ENCODE data around the gene HSD3B2.

The HSD3B2 gene

DNA sequence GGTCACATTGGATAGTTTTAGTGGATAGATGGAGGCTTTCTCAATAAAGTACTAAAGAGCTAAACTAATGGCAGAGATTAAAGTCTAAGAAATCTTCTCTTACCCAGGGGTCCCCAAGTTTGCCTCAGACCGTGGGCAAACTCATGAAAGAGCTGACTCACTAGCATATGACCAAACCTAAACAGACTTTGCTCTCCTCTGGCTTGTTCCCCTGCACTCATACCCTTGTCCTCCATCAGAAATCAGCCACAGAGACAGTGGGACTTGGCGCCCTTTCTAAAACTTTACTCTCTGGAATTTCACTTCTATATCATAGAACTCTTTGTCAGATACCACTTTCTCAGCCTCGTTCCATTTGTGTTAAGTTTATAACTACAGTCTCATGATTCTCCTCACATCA lies 17.0 kb upstream of the HSD3B2 start:
- no peak for DNase-seq (ENCODE audit: low read depth)

- DNase-seq (ENCODE audit: low read depth), result no peak
These were observed 10.2 kb upstream of the HSD3B2 start for GRCh38 chr1:119404736-119405135.

- no peak for DNase-seq (ENCODE audit: low read depth)
These were observed 5.2 kb upstream of the HSD3B2 start for GRCh38 chr1:119409731-119410130.

GRCh38 chr1:119410961-119411360 lies 4.0 kb upstream of the HSD3B2 start:
- DNase-seq (ENCODE audit: low read depth), result no peak

DNA sequence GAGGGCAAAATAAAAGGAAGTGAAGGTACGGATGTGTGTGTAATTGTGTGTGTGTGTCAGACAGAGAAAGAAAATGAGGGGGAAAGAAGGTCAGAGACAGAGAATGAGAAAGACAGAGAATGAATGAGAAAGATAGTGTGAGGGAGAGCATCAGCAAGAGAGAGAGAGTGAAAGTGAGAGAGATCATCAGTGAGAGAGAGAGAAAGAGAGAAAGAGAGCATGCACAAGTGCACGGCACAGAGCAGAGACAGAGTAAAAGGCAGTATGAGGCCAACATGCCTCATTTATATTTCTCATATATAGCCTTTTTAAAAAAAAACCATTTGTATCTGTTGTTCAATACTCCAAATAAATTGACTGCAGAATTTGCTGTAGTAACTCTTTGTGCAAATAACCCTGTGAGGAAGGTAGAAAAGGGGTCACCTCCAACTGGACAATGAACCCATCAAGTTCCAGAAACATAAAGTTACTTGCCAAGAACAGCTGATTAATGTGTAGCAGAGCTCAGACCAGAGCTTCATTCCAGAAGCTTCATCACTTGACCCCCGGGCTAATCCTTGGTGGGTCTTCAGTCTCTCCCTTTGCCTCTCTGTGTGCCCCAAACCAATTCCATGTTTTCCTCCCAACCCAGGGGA lies 1.2 kb downstream of the HSD3B2 start:
- no peak for DNase-seq (ENCODE audit: low read depth)

DNA sequence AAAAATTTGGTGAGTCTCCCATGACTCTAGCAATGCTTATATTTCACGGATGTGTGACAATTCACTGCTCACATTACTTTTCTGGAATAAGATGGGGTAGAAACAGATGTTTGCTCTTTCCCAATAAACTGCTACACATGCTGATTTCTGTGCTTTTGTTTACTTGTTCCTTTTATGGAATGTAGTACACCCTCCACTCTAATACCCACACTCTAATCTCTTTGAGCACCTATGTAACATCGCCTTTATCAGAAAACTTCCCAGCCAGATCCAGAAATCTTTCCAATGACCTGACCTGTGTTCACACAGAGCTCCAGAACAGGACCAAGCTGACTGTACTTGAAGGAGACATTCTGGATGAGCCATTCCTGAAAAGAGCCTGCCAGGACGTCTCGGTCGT lies 4.2 kb downstream of the HSD3B2 start:
- DNase-seq (ENCODE audit: low read depth), result no peak

DNA sequence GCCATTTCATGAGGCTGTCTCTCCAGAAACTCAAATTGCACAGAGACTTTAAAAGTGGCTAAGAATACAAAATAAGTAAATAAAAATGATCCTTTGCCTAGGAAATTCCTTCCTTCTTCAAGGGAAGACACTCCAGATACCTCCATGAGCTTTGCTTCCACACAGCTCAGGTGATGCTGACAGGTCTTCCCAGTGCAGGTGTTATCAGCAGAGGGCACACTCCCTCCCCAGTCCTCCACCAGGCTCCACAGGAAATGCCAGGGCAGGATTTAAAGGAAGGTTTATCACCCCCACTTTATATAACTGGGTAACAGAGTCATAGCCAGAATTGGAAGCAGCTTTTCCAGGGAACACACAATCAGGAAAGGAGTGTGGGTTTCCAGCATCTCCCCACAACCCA lies 5.7 kb downstream of the HSD3B2 start:
- no peak for DNase-seq (ENCODE audit: low read depth)

DNA sequence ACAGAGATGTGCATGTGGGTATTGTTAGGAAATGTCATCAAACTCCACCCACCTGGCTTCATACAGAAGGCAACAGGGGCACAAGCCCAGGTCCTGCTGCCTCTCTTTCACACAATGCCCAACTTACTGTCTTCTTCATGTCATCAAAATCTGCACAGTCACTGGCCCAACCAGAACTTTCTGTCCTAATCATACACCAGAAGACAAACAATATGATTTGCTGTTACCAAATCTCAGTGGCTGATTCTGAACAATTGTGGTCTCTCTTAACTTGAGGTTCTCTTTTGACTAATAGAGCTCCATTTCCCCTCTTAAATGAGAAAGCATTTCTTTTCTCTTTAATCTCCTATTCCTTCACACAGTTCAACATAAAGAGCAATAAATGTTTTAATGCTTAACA lies 7.7 kb downstream of the HSD3B2 start:
- no peak for DNase-seq (ENCODE audit: low read depth)

DNA sequence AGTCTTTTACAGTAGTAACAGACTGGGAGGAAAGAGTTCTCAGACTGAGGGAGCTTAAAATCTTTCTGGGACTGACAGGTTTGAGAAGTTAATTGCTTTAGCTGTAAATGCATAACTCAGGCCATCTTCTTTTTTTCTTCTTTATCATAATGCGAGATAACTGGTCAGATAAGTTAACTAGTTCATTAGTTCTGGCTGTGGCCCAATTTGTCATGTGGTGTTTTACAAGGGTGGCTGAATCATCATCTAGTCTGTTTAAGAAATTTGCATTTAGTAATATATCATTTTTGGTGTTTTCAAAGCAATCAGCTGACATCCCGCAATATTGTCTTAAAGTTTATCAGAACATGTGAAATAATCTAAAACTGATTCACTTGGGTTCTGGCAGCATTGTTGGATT lies 14.0 kb downstream of the HSD3B2 start:
- DNase-seq (ENCODE audit: low read depth), result no peak

- DNase-seq (ENCODE audit: low read depth), result no peak
These were observed 14.7 kb downstream of the HSD3B2 start for GRCh38 chr1:119429687-119430086.

DNA sequence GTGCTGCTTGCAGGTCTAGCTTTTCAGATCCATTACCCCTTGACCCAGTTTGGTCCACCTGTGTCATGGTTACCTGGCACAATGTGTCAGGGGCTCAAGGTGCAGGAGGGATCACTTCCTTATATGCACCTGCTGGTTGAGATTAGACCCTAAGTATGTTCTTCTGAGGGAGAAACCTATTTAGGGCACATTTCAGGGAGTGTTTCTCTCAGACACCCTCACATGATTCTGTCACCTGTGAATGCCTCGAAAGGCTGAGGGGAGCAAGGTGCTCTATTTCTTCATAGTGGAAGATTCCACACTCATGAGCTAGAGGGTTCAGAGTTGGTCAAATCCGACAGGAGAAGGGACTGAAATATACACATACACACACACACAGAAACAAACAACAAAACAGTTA lies 15.5 kb downstream of the HSD3B2 start:
- no peak for DNase-seq (ENCODE audit: low read depth)

- no peak for DNase-seq (ENCODE audit: low read depth)
These were observed 16.9 kb downstream of the HSD3B2 start for GRCh38 chr1:119431836-119432235.

DNA sequence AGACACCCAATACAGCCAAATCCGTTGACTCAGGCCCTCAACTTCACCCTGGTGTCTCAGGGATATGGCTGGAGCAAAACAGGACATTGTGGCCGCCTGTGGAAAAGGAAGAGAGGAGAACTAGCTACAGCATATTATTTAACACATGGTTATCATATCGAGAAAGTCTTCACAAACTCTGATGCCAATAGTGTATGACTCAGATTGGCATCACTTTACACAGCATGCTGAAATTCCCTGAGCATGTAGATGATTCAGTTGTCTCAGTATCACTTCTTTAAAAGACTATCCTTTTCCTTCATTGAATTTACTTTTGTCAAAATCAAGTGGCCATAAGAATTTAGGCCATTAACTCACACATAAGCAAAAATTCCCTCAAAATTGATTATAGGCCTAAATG lies 20.1 kb downstream of the HSD3B2 start:
- no peak for DNase-seq (ENCODE audit: low read depth)

DNA sequence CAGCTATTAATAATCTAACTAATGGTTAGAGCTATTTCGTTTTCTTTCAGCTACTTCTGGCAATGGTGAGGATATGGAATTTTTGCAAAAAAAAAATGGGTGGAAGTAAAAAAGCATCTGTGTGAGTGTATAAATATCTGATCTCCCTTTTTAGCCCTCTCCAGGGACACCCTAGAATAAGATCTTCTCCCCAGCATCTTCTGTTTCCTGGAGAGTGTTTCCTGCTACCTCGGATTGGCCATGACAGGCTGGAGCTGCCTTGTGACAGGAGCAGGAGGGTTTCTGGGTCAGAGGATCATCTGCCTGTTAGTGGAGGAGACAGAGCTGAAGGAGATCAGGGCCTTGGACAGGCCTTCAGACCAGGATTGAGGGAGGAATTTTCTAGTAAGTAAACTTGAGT lies 23.8 kb downstream of the HSD3B2 start:
- DNase-seq (ENCODE audit: low read depth), result no peak

DNA sequence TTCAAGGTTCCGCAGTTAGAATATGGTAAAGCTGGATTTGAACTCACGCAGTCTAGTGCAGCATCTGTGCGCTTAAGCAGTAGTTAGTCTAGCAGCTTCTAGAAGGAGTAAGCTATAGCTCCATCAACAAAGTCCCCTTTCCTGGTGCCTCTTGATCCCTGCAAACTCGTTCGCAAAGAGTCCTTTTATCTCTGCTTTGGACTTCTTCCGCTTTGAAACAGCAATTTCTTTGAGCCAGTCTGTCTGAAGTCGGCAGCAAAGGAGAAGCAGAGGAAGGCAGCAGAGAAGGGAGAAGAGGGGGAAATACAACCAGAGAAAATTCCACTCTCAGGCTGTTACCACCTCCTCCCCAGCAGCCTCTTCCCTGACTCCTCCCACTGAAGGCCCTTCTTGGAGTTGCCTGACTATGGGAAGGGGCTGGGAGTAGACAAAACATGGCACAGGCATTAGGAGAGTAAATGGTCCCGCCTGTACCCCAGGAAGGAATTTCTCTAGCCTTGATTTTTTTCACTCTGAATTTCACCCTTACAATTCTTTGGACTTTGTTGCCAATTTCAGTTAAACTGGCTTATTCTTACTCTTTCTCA lies 25.9 kb downstream of the HSD3B2 start:
- no peak for DNase-seq (ENCODE audit: low read depth)

- DNase-seq (ENCODE audit: low read depth), result no peak
These were observed 27.8 kb downstream of the HSD3B2 start for GRCh38 chr1:119442756-119443155.

GRCh38 chr1:119446321-119446720 lies 31.4 kb downstream of the HSD3B2 start:
- no peak for DNase-seq (ENCODE audit: low read depth)

DNA sequence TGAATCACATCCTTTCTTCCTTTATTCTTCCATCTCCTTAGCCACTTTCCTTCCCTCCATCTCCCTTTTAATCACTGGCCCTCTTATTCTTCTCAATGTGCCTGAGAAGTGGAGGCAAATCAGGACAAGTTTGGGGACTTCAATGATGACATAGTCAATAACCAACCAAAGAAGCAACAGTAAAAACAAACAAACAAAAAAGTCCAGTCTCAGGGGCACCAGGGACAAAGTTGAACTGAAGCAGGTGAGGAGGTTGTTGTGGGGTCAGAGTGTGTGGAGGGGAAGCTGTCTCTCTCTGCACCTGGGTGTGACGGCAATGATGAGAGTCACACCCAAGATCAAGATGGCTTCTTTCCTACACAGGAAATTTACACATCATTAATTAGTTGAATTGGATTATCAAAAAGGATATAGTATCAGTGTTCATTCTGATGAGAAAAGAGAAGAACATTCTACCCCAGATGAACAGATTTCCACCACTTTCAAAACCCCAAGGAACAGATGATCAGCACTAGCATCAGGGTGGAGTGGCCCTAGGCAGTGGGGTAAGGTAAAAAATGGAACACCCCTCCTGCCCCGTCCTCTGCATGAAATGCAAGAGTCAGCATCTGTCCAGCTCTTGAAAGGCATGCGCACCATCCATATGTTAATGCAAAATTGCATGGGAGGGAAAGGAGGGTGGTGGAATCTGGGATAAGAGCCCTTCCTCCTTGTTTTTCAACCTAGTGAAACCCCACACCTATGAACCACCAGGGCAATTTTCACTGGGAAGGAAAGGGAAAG lies 32.6 kb downstream of the HSD3B2 start:
- no peak for DNase-seq (ENCODE audit: low read depth)

- DNase-seq (ENCODE audit: low read depth), result no peak
These were observed 33.2 kb downstream of the HSD3B2 start for GRCh38 chr1:119448127-119448511.

GRCh38 chr1:119449971-119450370 lies 35.0 kb downstream of the HSD3B2 start:
- DNase-seq (ENCODE audit: low read depth), result no peak

DNA sequence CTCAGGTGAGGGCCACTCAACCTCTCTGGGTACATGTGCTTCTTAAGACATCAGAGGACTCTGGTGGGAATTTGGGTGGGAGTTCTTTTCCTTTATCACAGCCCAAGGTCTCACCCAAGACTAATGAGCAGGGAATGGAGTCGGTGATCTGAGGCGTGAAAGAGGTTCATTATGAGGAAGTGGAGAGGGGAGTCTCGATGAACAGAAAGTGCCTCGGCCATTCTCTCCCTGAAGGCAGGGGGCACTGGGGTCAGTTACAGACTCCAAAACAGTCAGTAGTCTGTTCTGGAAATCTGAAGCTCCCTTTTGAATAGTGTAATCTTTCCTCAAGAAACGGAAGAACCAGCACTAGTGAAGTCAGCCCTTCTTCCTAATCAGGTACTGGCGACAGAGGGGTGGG lies 36.2 kb downstream of the HSD3B2 start:
- no peak for DNase-seq (ENCODE audit: low read depth)

DNA sequence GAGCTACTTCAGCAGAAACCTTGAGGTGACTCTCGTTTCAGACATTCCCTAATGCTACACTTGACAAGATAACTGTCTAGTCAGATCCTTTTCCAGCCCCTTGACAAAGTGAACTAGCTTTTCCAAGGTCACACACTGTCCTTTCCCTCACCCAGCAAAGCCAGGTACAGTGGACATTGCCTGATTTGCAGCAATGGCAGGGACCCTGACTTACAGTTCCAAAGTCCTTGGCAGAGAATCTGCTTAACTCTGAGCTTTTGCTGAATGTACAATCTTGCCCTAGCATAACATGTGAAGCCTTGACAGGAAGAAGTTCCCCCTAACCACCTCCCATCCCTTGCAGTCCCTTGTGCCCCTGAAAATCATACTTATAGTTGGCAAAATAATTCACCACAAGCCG lies 37.1 kb downstream of the HSD3B2 start:
- DNase-seq (ENCODE audit: low read depth), result no peak

DNA sequence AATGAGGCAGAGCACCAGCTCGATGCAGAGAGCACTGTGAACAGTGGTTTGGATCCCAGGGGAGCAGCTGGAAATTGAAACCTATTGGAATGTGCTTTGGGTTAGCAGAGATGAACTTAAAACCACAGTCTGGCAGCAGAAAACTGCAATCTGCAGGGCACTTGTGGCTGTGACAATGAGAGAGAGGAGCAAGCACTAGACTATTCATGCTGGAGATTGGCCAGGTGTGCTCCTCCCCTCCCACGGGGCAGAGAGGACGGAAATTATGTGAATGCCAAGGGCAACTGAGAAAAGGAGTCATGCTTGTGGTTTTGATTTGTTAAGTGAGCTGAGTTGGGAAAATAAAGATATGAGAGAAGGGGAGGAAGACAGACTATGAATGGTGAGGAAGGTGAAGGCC lies 38.1 kb downstream of the HSD3B2 start:
- DNase-seq (ENCODE audit: low read depth), result no peak

DNA sequence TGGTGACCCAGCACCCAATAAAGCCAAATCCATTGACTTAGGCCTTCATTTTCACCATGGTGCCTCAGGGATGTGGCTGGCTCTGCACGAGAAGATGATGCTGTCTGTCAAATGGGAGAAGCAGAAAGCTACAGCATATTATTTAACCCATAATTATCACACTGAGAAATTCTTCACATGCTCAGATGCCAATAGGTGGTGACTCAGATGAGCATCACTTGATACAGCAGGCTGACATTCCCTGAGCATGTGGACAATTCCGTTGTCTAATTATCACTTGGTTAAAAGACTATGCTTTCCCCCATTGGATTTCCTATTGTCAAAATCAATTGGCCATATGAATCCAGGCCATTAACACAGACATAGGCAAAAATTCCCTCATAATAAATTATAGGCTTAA lies 48.0 kb downstream of the HSD3B2 start:
- DNase-seq (ENCODE audit: low read depth), result no peak

Data from stimulated activated CD4-positive, alpha-beta T cell treated with anti-CD3 and anti-CD28 coated beads, Interleukin-2, amount 100 ng/mL, for 4 hours (primary cell).